Sigmoid colon (tissue), 7 donors: Measurements from ENCODE around the gene SULT1A2. TPM values are rescaled to one million over a fixed set of nuclear protein-coding genes. Genes with fewer than 3 reads are reported as not detected.
A peak's percentile ranks its signal among the peaks of the same experiment; 100 is the strongest.
"Not testable (repeated sequence)": the region's sequence is repeated elsewhere in the genome, so short reads cannot be mapped to it uniquely, and the experiment has no call there.

ENCODE experiments used
- DNase-seq: peaks from one replicate; pipeline ENCODE4 v3.0.0-alpha.2; 2019
- H3K27ac ChIP-seq, 4 donors: fragments of 200-600 bp; sonication (generic); one replicate each; pipeline ENCODE4 v1.5.1; 2016 to 2019; ENCODE audit warnings: mild to moderate bottlenecking in 1 of 4
- H3K27me3 ChIP-seq, 3 donors: fragments of 200-600 bp; sonication (generic); one replicate each; pipeline ENCODE4 v1.5.1; 2019; ENCODE audit warnings: mild to moderate bottlenecking in 1 of 3
- H3K36me3 ChIP-seq, 4 donors: fragments of 200-600 bp; sonication (generic); one replicate each; pipeline ENCODE4 v1.5.1; 2016 to 2019
- H3K4me1 ChIP-seq, 4 donors: fragments of 200-600 bp; sonication (generic); one replicate each; pipeline ENCODE4 v1.5.1; 2017 to 2019
- H3K4me3 ChIP-seq, 4 donors: fragments of 200-600 bp; sonication (generic); one replicate each; pipeline ENCODE4 v1.5.1; 2017 to 2019; ENCODE audit warnings: mild to moderate bottlenecking in 2 of 4, moderate library complexity in 1 of 4
- H3K9me3 ChIP-seq, 4 donors: fragments of 200-600 bp in 3 of 4; sonication (generic) in 3 of 4; one replicate each; pipeline versions ENCODE4 v1.5.1 to v1.6.1; 2013 to 2019
- EP300 ChIP-seq, 4 donors: sonication (generic); formaldehyde crosslinking; IDR thresholded peaks; one replicate each; pipeline ENCODE4 v1.6.1; 2017; ENCODE audit warnings: antibody characterized with exemption in 4 of 4
- POLR2A ChIP-seq, 2 donors: fragments of 450-650 bp; IDR thresholded peaks; one replicate each; pipeline ENCODE4 v1.6.1; 2016; ENCODE audit warnings: antibody characterized with exemption in 2 of 2, mild to moderate bottlenecking in 2 of 2, moderate library complexity in 2 of 2
- POLR2AphosphoS5 ChIP-seq, 4 donors: sonication (generic); formaldehyde crosslinking; IDR thresholded peaks; one replicate each; pipeline ENCODE4 v1.6.1; 2017; ENCODE audit warnings: antibody characterized with exemption in 4 of 4
- WGBS, 2 donors: extraction: QIAGEN DNeasy Blood & Tissue Kit; methylation state at CpG; one replicate each; pipeline ENCODE4 v1.1.7; 2013; 5-methylcytosine and 5-hydroxymethylcytosine counted together
- intact Hi-C: fragments of 100-400 bp; cut with DNase I; formaldehyde crosslinking; loops from one replicate; pipeline ENCODE4 v1.15.1; 2023
- polyA plus RNA-seq, 3 donors: library from polyadenylated mRNA; stranded (reverse); fragments of 200-250 nt; gene quantifications; one replicate each; pipeline ENCODE4 v1.2.3, GENCODE V29; 2013
- total RNA-seq, 4 donors: library from RNA; depleted of rRNA; stranded (reverse); fragments of >200 nt; gene quantifications; one replicate each; pipeline ENCODE4 v1.1.0, GENCODE V29; 2016
- TF ChIP-seq, protein P1 (sequence below), 4 experiments: fragments of 450-650 bp in 3 of 4; fragments of 200-600 bp in 1 of 4; IDR thresholded peaks; one replicate each; pipeline ENCODE4 v1.5.1; 2016 to 2019; ENCODE audit warnings: antibody characterized with exemption in 4 of 4, mild to moderate bottlenecking in 3 of 4, moderate library complexity in 2 of 4
- donor health status: healthy with polysubstance abuse.
- donor health status: Bipolar disorder and iron deficiency.
- donor health status: healthy.

SULT1A2 gene
- total and polyA plus RNA-seq, 7 donors = 0.71 to 101 (median 20.4) TPM; not detected in 2

DNA sequence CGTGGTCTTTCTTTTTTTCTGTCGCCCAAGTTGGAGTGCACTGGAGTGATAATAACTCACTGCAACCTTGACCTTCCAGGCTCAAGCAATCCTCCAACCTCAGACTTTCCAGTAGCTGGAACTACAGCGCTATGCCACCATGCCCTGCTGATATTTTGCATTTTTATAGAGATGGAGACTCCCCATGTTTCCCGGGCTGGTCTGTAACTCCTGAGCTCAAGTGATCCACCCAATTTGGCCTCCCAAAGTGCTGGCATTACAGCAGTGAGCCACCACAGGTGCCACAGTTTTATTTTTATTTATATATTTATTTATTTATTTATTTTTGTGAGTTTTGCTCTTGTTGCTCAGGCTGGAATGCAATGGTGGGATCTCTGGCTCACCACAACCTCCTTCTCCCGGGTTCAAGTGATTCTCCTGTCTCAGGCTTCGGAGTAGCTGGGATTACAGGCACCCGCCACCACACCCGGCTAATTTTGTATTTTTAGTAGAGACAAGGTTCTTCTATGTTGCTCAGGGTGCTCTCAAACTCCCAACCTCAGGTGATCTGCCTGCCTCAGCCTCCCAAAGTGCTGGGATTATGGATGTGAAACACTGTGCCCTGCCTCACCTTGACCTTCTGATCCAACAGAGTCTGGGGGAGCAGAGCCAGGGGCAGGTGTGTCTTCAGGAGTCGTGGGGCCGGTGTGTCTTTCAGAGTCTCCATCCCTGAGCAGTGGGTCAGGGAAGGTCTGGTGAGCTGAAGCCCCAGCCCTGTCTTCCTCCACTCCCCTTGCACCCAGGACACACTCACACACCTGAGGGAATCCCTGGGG lies 11.0 kb upstream of the SULT1A2 start:
- H3K36me3 ChIP-seq, H3K27me3 ChIP-seq, intact Hi-C loops, H3K4me3 ChIP-seq, H3K4me1 ChIP-seq, H3K9me3 ChIP-seq, H3K27ac ChIP-seq: not testable (repeated sequence)
- WGBS, 2 donors = 91 to 92% methylated on average over 10 of the region's 10 CpGs
- DNase-seq = peak; percentile 54

DNA sequence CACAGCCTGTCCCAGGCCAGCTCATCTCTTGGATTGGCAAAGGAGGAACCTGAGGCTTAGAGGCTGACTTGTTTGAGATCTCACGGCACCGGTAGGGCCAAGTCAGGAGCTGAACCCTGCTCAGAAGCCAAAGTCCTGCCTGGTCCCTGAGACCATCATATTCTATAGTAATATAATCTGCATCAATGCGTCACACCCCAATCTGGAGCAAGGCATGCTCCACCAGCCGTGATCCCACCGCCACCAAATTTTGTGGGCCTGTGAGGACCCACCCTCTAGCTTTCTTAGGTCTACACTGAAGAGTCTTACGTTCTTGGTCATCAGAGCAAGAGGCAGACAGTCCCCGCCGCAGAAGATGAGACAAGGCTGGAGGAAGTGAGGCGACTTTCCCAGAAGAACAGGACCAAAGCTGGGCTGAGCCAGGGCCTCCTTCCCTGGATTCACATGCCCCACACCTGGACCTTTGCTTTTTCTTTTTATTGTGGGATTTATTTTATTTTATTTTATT lies 10.3 kb upstream of the SULT1A2 start:
- no peaks in the 10 kb centered on the region for H3K36me3 ChIP-seq
- no peaks in the 10 kb centered on the region for H3K27me3 ChIP-seq
- peaks cover 0 to 9% (median 0%) of the 10 kb centered on the region in 4 donors for H3K4me1 ChIP-seq
- 95 to 96% methylated on average over 9 of the region's 9 CpGs for WGBS, 2 donors
- no peaks in the 10 kb centered on the region for H3K9me3 ChIP-seq
- H3K27ac ChIP-seq = no peak overlapping the region
- intact Hi-C loops = no loop called here
- TF ChIP-seq POLR2AphosphoS5 (IDR thresholded peaks at IDR 0.05) = no peak
- TF ChIP-seq EP300 (IDR thresholded peaks at IDR 0.05) = no peak
- TF ChIP-seq, protein P1, sequence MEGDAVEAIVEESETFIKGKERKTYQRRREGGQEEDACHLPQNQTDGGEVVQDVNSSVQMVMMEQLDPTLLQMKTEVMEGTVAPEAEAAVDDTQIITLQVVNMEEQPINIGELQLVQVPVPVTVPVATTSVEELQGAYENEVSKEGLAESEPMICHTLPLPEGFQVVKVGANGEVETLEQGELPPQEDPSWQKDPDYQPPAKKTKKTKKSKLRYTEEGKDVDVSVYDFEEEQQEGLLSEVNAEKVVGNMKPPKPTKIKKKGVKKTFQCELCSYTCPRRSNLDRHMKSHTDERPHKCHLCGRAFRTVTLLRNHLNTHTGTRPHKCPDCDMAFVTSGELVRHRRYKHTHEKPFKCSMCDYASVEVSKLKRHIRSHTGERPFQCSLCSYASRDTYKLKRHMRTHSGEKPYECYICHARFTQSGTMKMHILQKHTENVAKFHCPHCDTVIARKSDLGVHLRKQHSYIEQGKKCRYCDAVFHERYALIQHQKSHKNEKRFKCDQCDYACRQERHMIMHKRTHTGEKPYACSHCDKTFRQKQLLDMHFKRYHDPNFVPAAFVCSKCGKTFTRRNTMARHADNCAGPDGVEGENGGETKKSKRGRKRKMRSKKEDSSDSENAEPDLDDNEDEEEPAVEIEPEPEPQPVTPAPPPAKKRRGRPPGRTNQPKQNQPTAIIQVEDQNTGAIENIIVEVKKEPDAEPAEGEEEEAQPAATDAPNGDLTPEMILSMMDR (IDR thresholded peaks at IDR 0.05) = no peak
- no peak for TF ChIP-seq POLR2A (IDR thresholded peaks at IDR 0.05)
- DNase-seq = peak; percentile 59
- H3K4me3 ChIP-seq = no peak overlapping the region

DNA sequence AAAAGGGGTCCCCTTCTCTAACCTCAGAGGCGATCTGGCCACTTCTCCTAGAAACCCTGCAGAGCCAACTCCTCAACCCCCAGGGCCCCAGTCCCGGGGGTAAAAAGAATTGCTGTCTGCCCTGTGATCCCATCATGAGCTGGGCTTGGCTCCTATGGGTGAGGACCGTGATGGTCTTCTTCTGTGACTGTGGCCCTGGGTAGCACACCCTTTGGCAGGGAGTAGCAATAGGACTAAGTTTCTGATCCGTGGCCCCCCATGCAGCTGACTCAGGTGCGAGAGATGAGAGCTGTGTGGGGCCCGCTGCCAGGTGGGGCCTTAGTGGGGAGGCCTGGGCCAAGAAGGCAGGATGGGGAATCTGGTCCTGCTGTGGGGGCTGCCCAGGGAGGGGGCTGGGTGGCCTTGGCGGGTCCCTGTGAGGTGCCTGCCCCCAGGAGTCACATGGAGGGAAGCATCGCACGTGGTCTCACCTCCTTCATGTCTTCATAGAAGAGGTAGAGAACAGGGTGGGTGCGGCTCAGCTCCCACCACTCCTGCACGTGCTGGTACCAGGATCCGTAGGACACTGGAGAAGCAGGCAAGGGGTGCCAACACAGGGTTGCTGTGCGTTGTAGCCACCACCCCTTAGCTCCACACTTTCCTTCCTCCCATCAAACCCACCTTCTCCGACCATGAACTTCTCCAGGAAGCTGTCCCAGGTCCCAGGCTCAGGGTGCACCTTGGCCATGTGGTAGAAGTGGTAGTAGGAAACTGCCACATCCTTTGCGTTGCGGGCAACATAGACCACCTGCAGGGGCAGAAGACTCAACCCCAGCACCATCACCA lies 9.7 kb upstream of the SULT1A2 start:
- TF ChIP-seq POLR2AphosphoS5 (IDR thresholded peaks at IDR 0.05) (no peak), POLR2A (IDR thresholded peaks at IDR 0.05) (no peak), EP300 (IDR thresholded peaks at IDR 0.05) (no peak)
- TF ChIP-seq, protein P1 (IDR thresholded peaks at IDR 0.05) = no peak
- H3K27ac ChIP-seq = no peak overlapping the region
- WGBS, 2 donors = 89 to 94% methylated on average over 16 of the region's 16 CpGs
- no peak overlapping the region for H3K4me3 ChIP-seq
- H3K36me3 ChIP-seq = no peaks in the 10 kb centered on the region
- no peaks in the 10 kb centered on the region for H3K9me3 ChIP-seq
- intact Hi-C loops = no loop called here
- no peaks in the 10 kb centered on the region for H3K27me3 ChIP-seq
- H3K4me1 ChIP-seq = peaks cover 0 to 9% (median 0%) of the 10 kb centered on the region in 4 donors
- peak; percentile 65 for DNase-seq

DNA sequence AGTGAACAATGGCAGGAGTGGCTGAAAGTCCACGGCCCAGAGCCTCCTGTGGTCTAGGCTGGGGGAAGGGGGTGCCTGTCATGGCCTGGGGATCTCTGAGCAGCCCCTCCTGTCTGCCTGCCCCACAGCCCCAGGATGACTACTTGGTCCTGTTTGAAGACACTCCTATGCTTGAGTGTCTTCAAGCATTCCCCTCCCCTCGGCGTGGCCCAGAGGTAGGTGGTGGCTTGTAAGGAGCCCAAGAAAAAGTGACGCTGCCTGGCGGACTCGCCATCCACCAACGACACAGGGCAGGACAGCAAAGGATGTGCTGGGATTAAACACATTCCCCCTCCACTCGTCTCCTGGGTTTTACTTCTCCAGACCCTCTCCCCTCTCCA lies 7.3 kb upstream of the SULT1A2 start:
- DNase-seq = peak; percentile 66
- Histone ChIP-seq H3K9me3 (no peaks in the 10 kb centered on the region), H3K4me3 (no peak overlapping the region), H3K36me3 (no peaks in the 10 kb centered on the region), H3K27ac (no peak overlapping the region), H3K4me1 (no peaks in the 10 kb centered on the region), H3K27me3 (no peaks in the 10 kb centered on the region)
- TF ChIP-seq, protein P1 (IDR thresholded peaks at IDR 0.05) = no peak
- TF ChIP-seq POLR2A (IDR thresholded peaks at IDR 0.05) = no peak
- no peak for TF ChIP-seq EP300 (IDR thresholded peaks at IDR 0.05)
- no peak for TF ChIP-seq POLR2AphosphoS5 (IDR thresholded peaks at IDR 0.05)
- WGBS, 2 donors = 77 to 83% methylated on average over 8 of the region's 8 CpGs
- intact Hi-C loops = no loop called here
